GM21528 (cell line): Measurements from ENCODE around the gene TTC7B.

Source experiments
- ATAC-seq: cut with Tn5 transposase; IDR thresholded peaks from one replicate; pipeline ENCODE4 v1.9.1; 2021; ENCODE audit warnings: mild to moderate bottlenecking, moderate library complexity; ENCODE audit not compliant: unreplicated experiment, low FRiP score

TTC7B gene

GRCh38 chr14:90658541-90658967, 157.7 kb downstream of the TTC7B start:
- no peak for ATAC-seq

DNA sequence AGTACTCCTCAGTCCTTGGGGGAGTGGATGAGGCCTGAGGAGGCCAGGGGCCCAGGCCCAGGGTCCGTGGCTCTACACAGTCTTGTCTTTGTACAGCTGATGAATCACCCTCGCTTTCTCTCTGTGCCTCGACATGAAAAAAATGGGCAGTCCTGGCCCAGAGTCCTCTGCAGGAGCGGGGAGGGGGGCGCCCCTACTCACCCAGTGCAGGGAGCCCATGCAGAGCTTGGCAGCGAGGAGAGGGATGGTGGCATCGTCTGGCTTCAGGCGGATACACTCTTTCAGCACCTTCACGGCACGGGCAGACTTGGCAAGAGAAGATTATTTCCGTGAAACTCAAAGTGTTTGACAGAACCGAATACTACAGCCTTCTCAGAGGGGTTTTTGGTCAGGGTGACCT, 159.3 kb downstream of the TTC7B start:
- ATAC-seq: no peak

GRCh38 chr14:90655829-90656228, 160.4 kb downstream of the TTC7B start:
- ATAC-seq: no peak

GRCh38 chr14:90654831-90655276, 161.4 kb downstream of the TTC7B start:
- no peak for ATAC-seq

DNA sequence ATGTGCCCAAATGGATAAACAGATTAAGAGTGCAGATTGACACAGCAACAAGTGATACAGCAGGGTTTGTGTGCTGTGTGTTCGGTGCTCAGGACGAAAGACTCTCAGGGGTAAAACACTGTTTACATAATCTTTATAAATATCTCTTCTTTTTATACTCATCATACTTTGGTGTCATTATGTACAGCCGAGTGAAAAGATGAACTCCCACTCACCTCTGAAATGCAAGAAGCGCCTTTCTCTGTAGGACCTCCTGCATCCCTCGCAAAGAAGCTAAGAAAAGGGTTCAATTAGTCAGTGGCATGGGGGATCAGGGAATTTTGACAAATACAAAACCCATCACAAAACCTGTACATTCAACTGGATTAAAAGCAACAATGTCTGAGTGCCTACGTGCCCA, 163.6 kb downstream of the TTC7B start:
- ATAC-seq: no peak

DNA sequence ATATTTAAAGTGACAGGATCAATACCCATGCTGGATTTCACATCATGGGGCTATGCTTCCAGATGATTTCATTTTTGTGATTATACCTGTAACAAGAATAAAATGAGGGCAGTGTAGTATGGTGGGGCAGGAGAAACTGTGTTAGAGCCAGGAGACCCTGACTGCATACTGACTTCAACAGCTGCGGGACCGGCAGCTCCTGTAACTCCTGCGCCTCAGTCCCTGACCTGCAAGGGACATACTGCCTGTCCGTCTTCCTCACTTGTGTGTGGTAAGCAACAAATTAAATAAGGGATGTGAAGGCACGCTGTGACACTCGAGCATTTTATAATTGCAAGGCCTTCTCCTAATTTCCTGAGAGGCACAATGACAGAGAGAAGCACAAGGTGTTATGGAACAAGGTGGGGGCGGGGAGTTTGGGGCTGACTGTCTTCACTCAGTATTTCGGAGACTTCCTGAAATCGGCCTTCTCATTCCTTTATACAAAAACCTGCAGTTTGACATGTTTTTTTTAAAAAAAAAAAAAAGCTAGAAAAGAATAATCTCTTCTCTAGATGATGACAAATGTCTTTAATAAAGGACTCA, 164.2 kb downstream of the TTC7B start:
- ATAC-seq: no peak

DNA sequence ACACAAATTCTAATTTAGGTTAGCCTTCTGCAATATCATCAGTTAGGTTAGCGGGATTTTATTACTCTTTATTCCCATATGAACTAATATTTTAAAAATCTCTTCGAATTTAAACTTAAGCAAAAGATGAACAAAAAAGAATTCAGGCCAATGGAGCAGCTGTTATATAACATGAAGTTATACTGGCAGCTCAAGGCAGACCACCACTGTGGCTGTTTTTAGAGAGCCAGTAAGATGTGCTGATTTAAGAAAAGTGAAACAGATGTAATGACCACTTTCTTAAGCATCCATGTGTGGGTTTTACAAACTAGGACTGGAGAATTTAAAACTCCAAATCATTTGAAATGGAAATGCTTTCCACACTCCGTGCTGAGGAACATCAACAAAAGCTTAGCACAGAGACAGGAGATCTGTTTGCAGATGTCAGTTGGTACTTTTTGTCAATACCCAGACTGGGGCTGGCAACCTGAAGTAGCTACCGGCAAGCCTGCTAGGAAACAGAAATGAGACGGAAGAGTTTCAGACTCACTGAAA, 164.9 kb downstream of the TTC7B start:
- ATAC-seq: no peak

DNA sequence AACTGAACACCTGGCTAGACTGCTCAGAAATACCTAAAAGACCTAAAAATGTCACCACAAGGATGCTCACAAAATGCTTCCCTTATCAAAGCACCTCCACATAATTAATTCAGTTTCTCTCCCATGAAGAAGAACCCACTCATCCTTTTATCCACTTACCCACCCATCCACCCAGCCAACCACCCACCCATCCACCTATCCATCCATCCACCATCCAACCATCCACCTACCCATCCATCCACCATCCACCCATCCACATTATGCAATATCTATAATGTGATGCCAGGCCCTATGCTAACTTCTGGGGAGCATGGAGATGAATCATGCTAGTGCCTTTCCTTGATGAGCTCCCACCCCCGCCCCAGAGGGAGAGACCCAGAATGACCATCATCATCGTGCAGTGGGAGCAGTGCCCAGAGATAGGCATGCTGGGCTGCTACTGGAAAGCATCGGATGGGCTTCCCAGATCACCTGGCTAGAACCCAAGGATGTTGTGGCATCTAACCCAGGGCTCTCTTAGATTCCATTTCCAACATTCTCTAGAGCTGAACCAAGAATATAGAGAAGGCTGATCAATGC, 166.6 kb downstream of the TTC7B start:
- ATAC-seq: no peak

DNA sequence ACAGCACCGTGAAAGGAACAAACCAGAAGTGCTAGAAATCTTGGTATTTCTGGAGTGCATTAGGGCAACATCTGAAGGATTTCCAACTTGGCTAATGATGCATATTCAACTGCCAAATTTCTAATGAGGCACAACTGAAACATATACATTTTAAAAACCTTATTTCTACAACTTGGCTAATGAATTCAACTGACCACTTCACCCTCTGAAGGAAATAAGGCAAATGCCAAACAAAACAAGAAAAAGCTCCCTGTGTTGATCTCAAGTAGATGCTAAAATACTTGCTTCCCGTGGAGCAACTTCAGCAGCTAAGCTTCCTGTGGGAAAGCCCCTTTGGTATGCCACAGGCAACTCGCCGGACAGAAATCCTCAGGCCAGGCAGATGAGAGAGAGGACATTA, 167.1 kb downstream of the TTC7B start:
- no peak for ATAC-seq

GRCh38 chr14:90648421-90648820, 167.8 kb downstream of the TTC7B start:
- ATAC-seq: no peak

DNA sequence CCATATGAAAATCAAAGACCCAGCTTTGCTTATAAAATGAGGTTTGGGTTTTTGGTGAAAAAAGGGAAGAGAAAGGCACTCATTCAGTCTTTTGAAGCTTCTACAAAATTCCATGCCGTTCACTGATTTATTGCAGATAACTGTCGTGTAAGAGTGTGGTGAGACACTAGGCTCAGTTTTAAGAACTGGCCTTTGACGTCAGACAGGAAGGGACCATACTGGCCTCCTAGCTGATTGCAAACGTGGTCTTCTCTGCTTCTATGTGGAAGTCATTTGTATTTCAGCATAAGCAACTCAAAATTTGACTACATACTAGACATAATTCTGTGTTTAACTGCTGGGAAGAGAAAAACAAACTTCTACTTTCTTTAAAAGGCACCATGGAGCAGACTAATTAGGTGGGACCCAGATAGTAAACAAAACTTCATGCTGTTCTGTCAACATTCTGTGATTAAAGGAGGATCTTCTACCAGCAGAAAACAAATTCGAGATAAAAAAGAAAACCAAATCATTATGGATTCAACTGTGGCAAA, 168.7 kb downstream of the TTC7B start:
- ATAC-seq: no peak

GRCh38 chr14:90645842-90646443, 170.3 kb downstream of the TTC7B start:
- no peak for ATAC-seq

GRCh38 chr14:90644882-90645281, 171.3 kb downstream of the TTC7B start:
- ATAC-seq: no peak

DNA sequence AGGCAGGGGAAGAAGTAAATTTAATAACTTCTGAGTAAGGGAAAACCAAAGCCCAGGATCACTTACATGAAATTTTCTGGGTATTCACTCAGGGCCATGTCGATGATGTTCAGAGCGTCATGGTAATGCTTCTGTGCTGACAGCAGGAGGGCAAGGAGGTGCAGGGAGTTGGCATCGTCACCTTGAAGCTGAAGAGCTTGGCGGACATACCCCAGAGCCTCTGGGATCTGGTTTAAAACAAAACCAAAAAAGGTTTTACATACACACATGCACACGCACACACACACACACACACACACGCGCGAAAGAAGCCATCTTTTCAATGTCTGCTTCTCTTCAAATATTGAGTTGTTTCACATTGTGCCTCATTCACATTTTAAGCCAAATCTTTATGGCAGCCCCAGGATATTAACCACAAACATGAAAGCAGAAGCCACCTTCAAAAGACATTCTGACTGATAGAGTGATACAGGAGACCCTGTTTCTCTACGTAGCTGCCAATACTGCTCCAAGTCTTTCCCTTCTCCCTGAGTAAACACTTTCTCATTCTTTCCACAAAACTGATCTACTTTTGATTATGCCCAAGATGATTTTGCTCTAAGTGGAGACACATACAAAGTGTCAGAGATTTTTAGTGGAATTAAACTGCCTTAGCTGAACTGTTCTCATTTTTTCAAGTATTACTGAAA, 172.1 kb downstream of the TTC7B start:
- no peak for ATAC-seq

DNA sequence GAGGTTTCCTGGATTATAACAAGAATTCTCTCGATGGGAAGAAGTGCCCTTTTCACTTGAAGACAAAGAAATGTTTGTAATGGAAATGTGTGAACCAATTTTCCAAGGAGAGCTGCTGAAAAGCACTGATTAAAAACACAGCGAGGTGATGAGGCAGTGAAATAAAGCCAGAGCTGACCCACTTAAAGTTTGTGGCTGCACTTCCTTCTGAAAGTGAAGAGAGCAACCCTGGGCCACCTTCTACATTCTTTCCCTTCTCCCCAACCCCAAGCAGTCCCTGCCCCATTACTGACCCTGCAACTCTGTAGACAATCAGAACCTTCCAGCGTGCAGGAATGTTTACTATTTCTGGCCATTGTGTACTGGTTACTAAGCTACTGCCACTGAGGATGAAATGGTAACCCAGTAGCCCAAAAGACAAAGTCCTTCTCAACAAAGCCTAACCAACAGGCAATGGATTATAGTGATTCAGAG, 173.9 kb downstream of the TTC7B start:
- ATAC-seq: no peak

GRCh38 chr14:90641615-90642243, 174.5 kb downstream of the TTC7B start:
- no peak for ATAC-seq

DNA sequence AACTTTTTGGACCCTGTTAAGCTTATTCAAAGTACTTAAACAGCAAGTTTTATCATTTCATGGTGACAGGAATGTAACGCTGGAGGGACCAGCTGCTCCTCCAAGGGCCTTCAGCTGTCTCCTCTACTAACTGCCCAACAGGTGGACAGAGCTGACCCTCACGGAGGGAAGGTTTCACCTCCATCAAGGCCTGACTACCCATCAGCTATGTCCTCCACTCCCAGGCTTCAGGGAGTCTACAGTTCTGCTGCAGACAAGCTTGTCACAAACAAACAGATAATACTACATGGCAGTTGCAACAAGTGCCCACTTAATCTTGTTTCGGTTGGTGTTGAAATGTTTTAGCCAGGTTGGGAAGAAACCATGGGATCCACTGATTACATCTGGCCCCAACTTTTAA, 175.1 kb downstream of the TTC7B start:
- no peak for ATAC-seq

DNA sequence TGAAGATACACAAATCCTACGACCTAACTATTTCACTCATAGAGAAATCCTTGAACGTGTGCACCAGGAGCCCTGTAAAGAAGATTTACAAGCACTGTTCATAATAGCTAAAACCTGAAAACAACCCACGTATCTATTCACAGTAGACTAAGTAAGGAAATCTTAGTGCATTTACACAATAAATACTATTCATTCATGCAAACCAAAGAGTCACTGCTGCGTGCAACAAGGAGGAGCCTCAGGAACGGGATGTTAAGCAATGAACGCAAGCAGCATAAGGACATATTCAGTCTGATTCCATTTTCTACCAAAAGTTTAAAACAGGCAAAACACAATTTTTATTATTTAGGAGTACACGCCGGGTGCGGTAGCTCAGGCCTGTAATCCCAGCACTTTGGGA, 176.6 kb downstream of the TTC7B start:
- ATAC-seq: no peak

- ATAC-seq: no peak
Observed at GRCh38 chr14:90632871-90633270, 183.4 kb downstream of the TTC7B start.

DNA sequence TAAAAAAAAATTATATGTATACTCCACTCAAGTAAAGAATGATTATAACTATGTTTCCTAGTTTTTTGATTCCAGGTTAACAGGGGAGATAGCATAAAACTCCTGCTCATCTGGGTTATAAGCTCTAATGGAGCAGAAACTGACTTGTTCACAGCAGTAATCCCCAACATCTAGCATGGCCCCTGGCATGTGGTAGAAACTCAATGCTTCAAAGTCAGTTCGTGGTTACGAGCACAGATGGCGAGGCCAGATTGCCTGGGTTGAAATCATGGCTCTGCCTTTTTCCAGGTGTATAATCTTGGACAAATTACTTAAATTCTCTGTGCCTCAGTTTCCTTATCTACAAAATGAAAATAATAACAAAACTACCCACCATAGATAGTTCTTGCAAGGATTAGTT, 183.8 kb downstream of the TTC7B start:
- no peak for ATAC-seq
